Epithelial cell of esophagus (primary cell): Measurements from ENCODE around the gene NSMCE1.

Experiments
- DNase-seq: peaks from one replicate; pipeline ENCODE4 v3.0.0; 2010; ENCODE audit warnings: low read depth
- H3K4me3 ChIP-seq: 2 replicates; pipeline ENCODE4 v1.5.1; 2011; ENCODE audit warnings: mild to moderate bottlenecking, low read length, control low read depth
- CTCF ChIP-seq: IDR thresholded peaks from 2 replicates; pipeline ENCODE4 v1.5.1; 2011; ENCODE audit warnings: low read depth, mild to moderate bottlenecking, low read length, control low read depth, inconsistent platforms; ENCODE audit not compliant: insufficient read depth; ENCODE audit errors: missing control alignments

The NSMCE1 gene

GRCh38 chr16:27268376-27269299 lies at the start of gene NSMCE1:
Gene NSMCE1, minus strand, starts transcription at chr16:27268772. Its CDS starts 11,202 bp downstream, at chr16:27257570.
- peak; percentile 94 for DNase-seq
- H3K4me3 ChIP-seq, result peak within 1 kb of the TSS; percentile 95
- TF ChIP-seq CTCF, result peak; percentile 28

- peak overlapping the region; percentile 23 for H3K4me3 ChIP-seq
- no peak for TF ChIP-seq CTCF
- no peak for DNase-seq
Measured at GRCh38 chr16:27317738-27318391, 49.3 kb upstream of the NSMCE1 start.

- peak overlapping the region; percentile 23 for H3K4me3 ChIP-seq
- peak; percentile 95 for DNase-seq
- no peak for TF ChIP-seq CTCF
Measured at GRCh38 chr16:27317320-27317719, 48.7 kb upstream of the NSMCE1 start.

GRCh38 chr16:27316038-27316680 lies 47.6 kb upstream of the NSMCE1 start:
- no peak for DNase-seq
- no peak overlapping the region for H3K4me3 ChIP-seq
- TF ChIP-seq CTCF, result no peak

GRCh38 chr16:27315333-27316037 lies 46.9 kb upstream of the NSMCE1 start:
- DNase-seq, result peak; percentile 97
- H3K4me3 ChIP-seq, result peak overlapping the region; percentile 72
- peak; percentile 31 for TF ChIP-seq CTCF

- no peak for DNase-seq
- H3K4me3 ChIP-seq, result peak overlapping the region; percentile 72
- TF ChIP-seq CTCF, result no peak
Measured at GRCh38 chr16:27314986-27315332, 46.4 kb upstream of the NSMCE1 start.
